ENCODE measurements around the gene ARHGEF38.

DNA sequence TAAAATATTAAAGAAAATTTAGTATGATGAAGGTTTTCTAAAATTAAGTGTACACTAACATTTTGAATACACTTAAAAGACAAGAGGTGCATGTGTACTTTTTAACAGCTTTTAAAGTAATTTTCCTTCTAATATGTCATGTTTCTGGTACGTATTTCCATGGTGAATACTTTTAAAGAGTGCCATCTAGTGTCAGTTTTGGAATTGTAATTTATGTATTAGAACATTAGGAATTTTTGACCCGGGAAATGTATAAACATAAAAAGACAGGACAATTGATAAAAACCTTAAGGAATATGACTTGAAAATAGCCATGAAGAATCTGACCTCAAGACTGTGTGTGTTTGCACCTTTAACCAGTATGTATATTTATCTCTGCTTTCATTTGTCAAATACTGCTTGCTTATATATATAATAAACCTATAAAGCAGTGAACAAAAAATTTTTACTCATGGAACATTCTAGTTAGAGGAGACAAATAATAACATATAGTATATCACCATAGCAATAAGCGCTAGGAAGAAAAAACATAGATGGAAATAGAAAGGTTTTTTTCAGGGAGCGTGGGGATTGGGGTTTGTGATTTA, 163.4 kb downstream of the ARHGEF38 start:
- TF ChIP-seq, protein P1, sequence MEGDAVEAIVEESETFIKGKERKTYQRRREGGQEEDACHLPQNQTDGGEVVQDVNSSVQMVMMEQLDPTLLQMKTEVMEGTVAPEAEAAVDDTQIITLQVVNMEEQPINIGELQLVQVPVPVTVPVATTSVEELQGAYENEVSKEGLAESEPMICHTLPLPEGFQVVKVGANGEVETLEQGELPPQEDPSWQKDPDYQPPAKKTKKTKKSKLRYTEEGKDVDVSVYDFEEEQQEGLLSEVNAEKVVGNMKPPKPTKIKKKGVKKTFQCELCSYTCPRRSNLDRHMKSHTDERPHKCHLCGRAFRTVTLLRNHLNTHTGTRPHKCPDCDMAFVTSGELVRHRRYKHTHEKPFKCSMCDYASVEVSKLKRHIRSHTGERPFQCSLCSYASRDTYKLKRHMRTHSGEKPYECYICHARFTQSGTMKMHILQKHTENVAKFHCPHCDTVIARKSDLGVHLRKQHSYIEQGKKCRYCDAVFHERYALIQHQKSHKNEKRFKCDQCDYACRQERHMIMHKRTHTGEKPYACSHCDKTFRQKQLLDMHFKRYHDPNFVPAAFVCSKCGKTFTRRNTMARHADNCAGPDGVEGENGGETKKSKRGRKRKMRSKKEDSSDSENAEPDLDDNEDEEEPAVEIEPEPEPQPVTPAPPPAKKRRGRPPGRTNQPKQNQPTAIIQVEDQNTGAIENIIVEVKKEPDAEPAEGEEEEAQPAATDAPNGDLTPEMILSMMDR (IDR thresholded peaks at IDR 0.05), result peak in 2 of 3 donors; percentile 32 to 63
- TF ChIP-seq POLR2AphosphoS5 (IDR thresholded peaks at IDR 0.05), result no peak
